ENCODE results near the gene GRK3. TPM values are rescaled to one million over a fixed set of nuclear protein-coding genes. Genes with fewer than 3 reads are reported as not detected.

Gene GRK3
- total RNA-seq, 4 donors from 2014 or later: 7.6 to 10.7 (median 8.8) TPM

GRCh38 chr22:25680051-25680450, 115.6 kb downstream of the GRK3 start:
- Histone ChIP-seq H3K27me3 (no peaks in the 10 kb centered on the region), H3K27ac (no peak overlapping the region), H3K4me3 (replicated peaks in 1 of 3) (no peak overlapping the region), H3K36me3 (no peaks in the 10 kb centered on the region), H3K9me3 (no peaks in the 10 kb centered on the region), H3K4me1 (no peaks in the 10 kb centered on the region)
- DNase-seq: no peak
- intact Hi-C loops (cut with DNase I): no loop called here
- 84 to 90% methylated on average over 2 of the region's 2 CpGs for WGBS, 2 donors
- no peak for TF ChIP-seq POLR2A (IDR thresholded peaks at IDR 0.05)
- TF ChIP-seq, protein P1, sequence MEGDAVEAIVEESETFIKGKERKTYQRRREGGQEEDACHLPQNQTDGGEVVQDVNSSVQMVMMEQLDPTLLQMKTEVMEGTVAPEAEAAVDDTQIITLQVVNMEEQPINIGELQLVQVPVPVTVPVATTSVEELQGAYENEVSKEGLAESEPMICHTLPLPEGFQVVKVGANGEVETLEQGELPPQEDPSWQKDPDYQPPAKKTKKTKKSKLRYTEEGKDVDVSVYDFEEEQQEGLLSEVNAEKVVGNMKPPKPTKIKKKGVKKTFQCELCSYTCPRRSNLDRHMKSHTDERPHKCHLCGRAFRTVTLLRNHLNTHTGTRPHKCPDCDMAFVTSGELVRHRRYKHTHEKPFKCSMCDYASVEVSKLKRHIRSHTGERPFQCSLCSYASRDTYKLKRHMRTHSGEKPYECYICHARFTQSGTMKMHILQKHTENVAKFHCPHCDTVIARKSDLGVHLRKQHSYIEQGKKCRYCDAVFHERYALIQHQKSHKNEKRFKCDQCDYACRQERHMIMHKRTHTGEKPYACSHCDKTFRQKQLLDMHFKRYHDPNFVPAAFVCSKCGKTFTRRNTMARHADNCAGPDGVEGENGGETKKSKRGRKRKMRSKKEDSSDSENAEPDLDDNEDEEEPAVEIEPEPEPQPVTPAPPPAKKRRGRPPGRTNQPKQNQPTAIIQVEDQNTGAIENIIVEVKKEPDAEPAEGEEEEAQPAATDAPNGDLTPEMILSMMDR (IDR thresholded peaks at IDR 0.05): no peak

DNA sequence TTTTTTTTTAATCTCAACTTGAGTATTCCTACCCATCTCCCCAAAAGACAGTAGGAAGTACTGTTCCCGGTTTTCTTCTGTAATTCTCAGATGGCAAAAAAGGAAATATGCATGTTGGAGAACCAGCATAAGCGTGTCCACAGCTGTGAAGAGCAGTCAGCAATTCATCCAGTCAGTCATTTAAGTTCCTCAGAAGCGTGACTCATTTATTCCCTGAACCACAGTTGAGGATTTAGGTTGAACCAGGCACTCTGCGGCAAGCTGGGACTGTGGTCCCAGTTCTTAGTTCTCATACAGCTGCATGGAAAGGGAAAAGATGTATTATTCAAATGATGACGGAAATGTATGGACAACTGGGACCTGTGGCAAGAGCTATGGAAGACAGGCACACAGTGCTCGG, 116.5 kb downstream of the GRK3 start:
- Histone ChIP-seq H3K27ac (no peak overlapping the region), H3K4me1 (no peaks in the 10 kb centered on the region), H3K9me3 (no peaks in the 10 kb centered on the region), H3K36me3 (no peaks in the 10 kb centered on the region), H3K27me3 (no peaks in the 10 kb centered on the region), H3K4me3 (replicated peaks in 1 of 3) (no peak overlapping the region)
- 83 to 92% methylated on average over 6 of the region's 6 CpGs for WGBS, 2 donors
- DNase-seq: no peak
- intact Hi-C loops (cut with DNase I): no loop called here
- TF ChIP-seq, protein P1 (IDR thresholded peaks at IDR 0.05): no peak
- no peak for TF ChIP-seq POLR2A (IDR thresholded peaks at IDR 0.05)

DNA sequence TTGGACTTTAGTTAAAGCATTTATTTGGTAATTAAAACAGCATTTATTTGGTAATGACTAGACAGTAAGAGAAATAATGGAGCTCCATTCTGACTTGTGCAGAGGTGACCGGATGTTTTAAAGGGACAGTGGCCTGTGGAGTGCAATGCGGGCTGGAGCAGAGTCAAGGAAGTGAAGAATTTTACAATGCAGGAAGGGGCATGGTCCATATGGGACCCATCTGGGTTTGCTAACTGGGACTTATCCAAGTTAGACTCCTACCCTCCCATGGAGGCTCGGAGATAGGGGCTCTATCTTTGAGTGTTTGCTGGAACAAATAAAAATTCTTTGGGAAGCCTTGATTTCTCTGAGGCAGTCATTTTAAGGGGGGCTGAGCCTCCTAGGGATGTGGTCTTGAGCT, 117.6 kb downstream of the GRK3 start:
- 94 to 95% methylated on average over 3 of the region's 3 CpGs for WGBS, 2 donors
- Histone ChIP-seq H3K9me3 (no peaks in the 10 kb centered on the region), H3K27me3 (no peaks in the 10 kb centered on the region), H3K4me3 (replicated peaks in 1 of 3) (no peak overlapping the region), H3K36me3 (no peaks in the 10 kb centered on the region), H3K27ac (no peak overlapping the region), H3K4me1 (no peaks in the 10 kb centered on the region)
- intact Hi-C loops (cut with DNase I): no loop called here
- DNase-seq: no peak
- TF ChIP-seq POLR2A (IDR thresholded peaks at IDR 0.05): no peak
- TF ChIP-seq, protein P1 (IDR thresholded peaks at IDR 0.05): no peak

GRCh38 chr22:25688627-25689026, 124.2 kb downstream of the GRK3 start:
- WGBS, 2 donors: 96 to 98% methylated on average over 5 of the region's 5 CpGs
- TF ChIP-seq, protein P1 (IDR thresholded peaks at IDR 0.05): no peak
- TF ChIP-seq POLR2A (IDR thresholded peaks at IDR 0.05): no peak
- DNase-seq: no peak
- Histone ChIP-seq H3K36me3 (no peaks in the 10 kb centered on the region), H3K9me3 (no peaks in the 10 kb centered on the region), H3K27me3 (no peaks in the 10 kb centered on the region), H3K4me1 (no peaks in the 10 kb centered on the region), H3K27ac (no peak overlapping the region), H3K4me3 (replicated peaks in 1 of 3) (no peak overlapping the region)
- intact Hi-C loops (cut with DNase I): no loop called here

GRCh38 chr22:25689631-25690030, 125.2 kb downstream of the GRK3 start:
- no peak for TF ChIP-seq POLR2A (IDR thresholded peaks at IDR 0.05)
- TF ChIP-seq, protein P1 (IDR thresholded peaks at IDR 0.05): no peak
- Histone ChIP-seq H3K4me1 (no peaks in the 10 kb centered on the region), H3K27ac (no peak overlapping the region), H3K27me3 (no peaks in the 10 kb centered on the region), H3K36me3 (no peaks in the 10 kb centered on the region), H3K9me3 (no peaks in the 10 kb centered on the region), H3K4me3 (replicated peaks in 1 of 3) (no peak overlapping the region)
- DNase-seq: no peak
- 93 to 100% methylated on average over 2 of the region's 2 CpGs for WGBS, 2 donors
- intact Hi-C loops (cut with DNase I): no loop called here

All from thyroid gland (tissue), 4 donors.